Skeletal muscle satellite cell (primary cell): ENCODE measurements around the gene MAPK7. TPM values are rescaled to one million over a fixed set of nuclear protein-coding genes. Genes with fewer than 3 reads are reported as not detected.

ENCODE experiments used
- H3K27me3 ChIP-seq: 2 replicates; pipeline ENCODE4 v1.7.0; 2013; ENCODE audit warnings: low read length; ENCODE audit not compliant: control insufficient read depth, insufficient read depth
- H3K36me3 ChIP-seq: 2 replicates; pipeline ENCODE4 v1.7.0; 2013; ENCODE audit warnings: mild to moderate bottlenecking, control low read depth, low read length; ENCODE audit not compliant: insufficient read depth
- H3K4me1 ChIP-seq: 2 replicates; pipeline ENCODE4 v1.7.0; 2013; ENCODE audit warnings: low read length; ENCODE audit not compliant: control insufficient read depth, insufficient read depth
- H3K4me2 ChIP-seq: 2 replicates; pipeline ENCODE4 v1.7.0; 2013; ENCODE audit warnings: mild to moderate bottlenecking, low read length
- H3K4me3 ChIP-seq: 2 replicates; pipeline ENCODE4 v1.7.0; 2013; ENCODE audit warnings: low read length
- H3K9ac ChIP-seq: 2 replicates; pipeline ENCODE4 v1.7.0; 2013; ENCODE audit warnings: mild to moderate bottlenecking, low read depth, low read length, moderate library complexity
- H3K9me3 ChIP-seq: replicated peaks from 2 replicates; pipeline ENCODE4 v1.7.0; 2013; ENCODE audit warnings: mild to moderate bottlenecking, control low read depth, low read length
- small RNA-seq: library from RNA; depleted of rRNA; stranded (forward); fragments of <200 nt; gene quantifications from one replicate; pipeline ENCODE3, GENCODE V24; 2012

Gene MAPK7

DNA sequence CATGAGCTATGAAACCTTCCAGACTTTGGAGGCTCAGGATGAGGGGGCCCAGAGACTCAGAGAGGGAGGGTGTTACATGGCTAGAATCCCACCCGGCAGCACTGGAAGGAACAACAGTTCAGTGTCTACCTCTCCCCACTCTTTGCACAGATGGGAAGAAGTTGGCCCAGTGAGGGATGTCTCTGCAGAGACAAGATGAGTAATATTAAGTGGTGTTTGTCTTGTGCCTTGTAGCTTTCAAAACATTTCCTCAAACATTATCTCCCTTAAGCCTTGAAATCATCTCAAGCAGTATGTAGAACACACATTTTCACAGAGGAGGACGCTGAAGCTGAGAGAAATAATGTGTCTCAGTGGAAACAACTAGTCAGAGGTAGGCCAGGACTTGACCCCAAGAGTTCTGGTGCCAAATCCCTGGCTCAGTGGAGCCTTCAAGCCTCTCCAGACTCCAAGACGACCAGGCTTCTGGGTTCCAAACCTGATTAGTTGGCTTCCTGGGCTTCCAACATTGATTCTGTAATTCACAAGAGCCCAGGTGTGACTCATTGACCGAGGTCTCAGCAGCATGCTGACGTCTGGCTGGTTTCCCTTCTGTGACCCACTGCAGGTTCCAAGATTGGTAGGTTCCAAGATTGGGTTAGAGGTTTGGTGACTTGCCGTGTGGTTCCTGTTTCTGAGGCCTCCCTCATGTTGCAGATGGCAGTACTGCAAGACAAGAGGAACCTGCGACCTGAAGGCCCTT, 40.1 kb downstream of the MAPK7 start:
- Histone ChIP-seq H3K36me3 (no peaks in the 10 kb centered on the region), H3K9ac (no peak overlapping the region), H3K4me3 (no peak overlapping the region), H3K9me3 (no peaks in the 10 kb centered on the region), H3K4me2 (no peak overlapping the region), H3K27me3 (peaks cover 21% of the 10 kb centered on the region), H3K4me1 (peaks cover 4% of the 10 kb centered on the region)

- Histone ChIP-seq H3K4me3 (no peak overlapping the region), H3K4me1 (peaks cover 9% of the 10 kb centered on the region), H3K27me3 (peaks cover 22% of the 10 kb centered on the region), H3K4me2 (no peak overlapping the region), H3K36me3 (no peaks in the 10 kb centered on the region), H3K9me3 (no peaks in the 10 kb centered on the region), H3K9ac (no peak overlapping the region)
These were observed 42.9 kb downstream of the MAPK7 start for GRCh38 chr17:19421219-19421618.

GRCh38 chr17:19421926-19422325, 43.6 kb downstream of the MAPK7 start:
- H3K9ac ChIP-seq = no peak overlapping the region
- peaks cover 9% of the 10 kb centered on the region for H3K4me1 ChIP-seq
- H3K27me3 ChIP-seq = peaks cover 19% of the 10 kb centered on the region
- no peak overlapping the region for H3K4me2 ChIP-seq
- H3K9me3 ChIP-seq = no peaks in the 10 kb centered on the region
- no peaks in the 10 kb centered on the region for H3K36me3 ChIP-seq
- H3K4me3 ChIP-seq = no peak overlapping the region

GRCh38 chr17:19424934-19425868, 46.9 kb downstream of the MAPK7 start:
- no peak overlapping the region for H3K4me2 ChIP-seq
- peaks cover 15% of the 10 kb centered on the region for H3K27me3 ChIP-seq
- no peak overlapping the region for H3K4me3 ChIP-seq
- no peak overlapping the region for H3K9ac ChIP-seq
- no peaks in the 10 kb centered on the region for H3K9me3 ChIP-seq
- H3K36me3 ChIP-seq = no peaks in the 10 kb centered on the region
- H3K4me1 ChIP-seq = peaks cover 5% of the 10 kb centered on the region

DNA sequence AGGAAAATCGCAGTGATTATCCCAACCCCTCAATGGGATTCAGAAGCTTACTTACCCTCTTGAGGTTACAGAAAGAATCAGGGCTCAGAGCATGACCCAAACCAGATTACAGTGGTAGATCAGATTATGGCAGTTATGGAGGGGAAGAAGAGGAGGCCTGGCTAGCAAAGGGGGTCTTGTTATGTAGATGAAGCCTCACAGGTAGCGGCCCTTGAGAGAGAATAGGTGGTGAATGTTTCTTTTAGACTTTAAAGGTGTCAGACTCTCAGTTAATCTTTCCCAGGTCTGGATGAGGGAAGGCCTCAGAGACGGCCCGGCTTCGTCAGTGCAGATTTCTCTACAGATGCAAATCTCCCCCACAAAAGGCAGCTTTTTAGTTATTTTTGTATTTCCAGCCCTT, 48.3 kb downstream of the MAPK7 start:
- Histone ChIP-seq H3K4me3 (no peak overlapping the region), H3K4me2 (no peak overlapping the region), H3K27me3 (peaks cover 9% of the 10 kb centered on the region), H3K9ac (no peak overlapping the region), H3K36me3 (no peaks in the 10 kb centered on the region), H3K9me3 (no peaks in the 10 kb centered on the region), H3K4me1 (peaks cover 5% of the 10 kb centered on the region)

DNA sequence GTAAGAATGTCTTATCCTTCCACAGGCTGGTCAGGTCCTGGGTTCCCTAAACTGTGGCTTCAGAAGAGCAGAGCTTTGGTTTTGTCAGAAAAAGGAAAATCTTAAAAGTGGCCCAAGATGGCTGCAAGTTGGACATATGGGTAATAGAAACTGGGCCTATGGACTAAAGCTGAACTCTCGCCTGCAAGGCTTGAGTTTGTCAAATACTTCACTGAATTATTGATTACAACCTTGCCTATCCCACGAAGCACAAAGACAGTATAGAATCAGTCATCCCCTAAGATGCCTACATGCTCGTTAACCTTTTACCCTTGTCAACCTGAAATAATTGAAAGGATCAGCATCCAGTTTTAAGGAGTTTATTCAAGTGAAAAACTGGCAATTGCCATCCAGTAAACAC, 53.4 kb downstream of the MAPK7 start:
- Histone ChIP-seq H3K4me1 (no peaks in the 10 kb centered on the region), H3K27me3 (no peaks in the 10 kb centered on the region), H3K4me2 (no peak overlapping the region), H3K9me3 (no peaks in the 10 kb centered on the region), H3K36me3 (no peaks in the 10 kb centered on the region), H3K9ac (no peak overlapping the region), H3K4me3 (no peak overlapping the region)

Small RNA genes lying within 50 kb of the gene (small RNA-seq; reads per million reads assigned to genes)
- gene MIR1180 (0.49 reads per million), gene RF00537 (not detected)
